ENCODE measurements around the gene ARMH1.
"Not testable (repeated sequence)": the region's sequence is repeated elsewhere in the genome, so short reads cannot be mapped to it uniquely, and the experiment has no call there.

The ARMH1 gene

DNA sequence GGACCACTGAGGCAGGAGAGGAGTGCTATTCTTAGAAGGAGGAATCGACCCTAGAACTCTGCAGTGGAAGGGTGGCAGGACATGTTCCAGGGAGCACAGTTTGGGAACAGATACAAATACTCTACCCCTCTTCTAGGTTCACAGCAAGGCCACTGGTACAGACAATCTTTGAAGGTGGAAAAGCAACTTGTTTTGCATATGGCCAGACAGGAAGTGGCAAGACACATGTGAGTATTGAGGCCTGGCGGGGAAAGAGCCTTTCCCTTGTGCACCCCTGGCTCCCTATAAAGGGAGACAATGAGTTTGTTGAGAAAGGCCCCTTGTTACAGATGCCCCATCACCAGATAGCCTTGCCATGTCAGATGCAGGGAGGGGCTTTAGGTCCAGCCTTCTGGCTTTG is 82.9 kb downstream of the ARMH1 start:
- Histone ChIP-seq H3K79me1 (ENCODE audit: low read length) (no peaks in the 10 kb centered on the region), H3K4ac (ENCODE audit: low read depth, low read length) (no peak overlapping the region), H2BK15ac (replicated peaks; ENCODE audit: low read depth) (no peak overlapping the region), H3K4me1 (ENCODE audit: control insufficient read depth, low read depth, low read length) (no peaks in the 10 kb centered on the region), H2BK120ac (ENCODE audit: low read depth, low read length) (no peak overlapping the region), H3K36me3 (ENCODE audit: control insufficient read depth, insufficient read depth, low read length) (peaks cover 54% of the 10 kb centered on the region), H3K79me2 (ENCODE audit: control insufficient read depth, insufficient read depth, low read length) (no peaks in the 10 kb centered on the region), H3K9ac (ENCODE audit: low read length) (no peak overlapping the region), H2BK5ac (ENCODE audit: low read length) (no peak overlapping the region), H3K18ac (ENCODE audit: low read length) (no peak overlapping the region), H4K5ac (ENCODE audit: low read length) (no peak overlapping the region), H3K27me3 (ENCODE audit: insufficient read depth, low read length, poor library complexity) (no peaks in the 10 kb centered on the region), H3K4me3 (ENCODE audit: low read length) (no peak overlapping the region), H3K27ac (ENCODE audit: low read depth, low read length) (no peak overlapping the region), H3K23ac (ENCODE audit: low read length) (no peak overlapping the region), H3K56ac (ENCODE audit: low read length) (no peak overlapping the region), H2AK5ac (ENCODE audit: low read length) (no peak overlapping the region), H4K8ac (ENCODE audit: low read depth, low read length) (no peak overlapping the region), H3K4me2 (ENCODE audit: low read length) (no peak overlapping the region)
- WGBS (ENCODE audit: extremely low coverage, insufficient coverage, low lambda C conversion rate), result no CpG with 5 or more reads among the region's 2 CpGs
- DNase-seq, result no peak

DNA sequence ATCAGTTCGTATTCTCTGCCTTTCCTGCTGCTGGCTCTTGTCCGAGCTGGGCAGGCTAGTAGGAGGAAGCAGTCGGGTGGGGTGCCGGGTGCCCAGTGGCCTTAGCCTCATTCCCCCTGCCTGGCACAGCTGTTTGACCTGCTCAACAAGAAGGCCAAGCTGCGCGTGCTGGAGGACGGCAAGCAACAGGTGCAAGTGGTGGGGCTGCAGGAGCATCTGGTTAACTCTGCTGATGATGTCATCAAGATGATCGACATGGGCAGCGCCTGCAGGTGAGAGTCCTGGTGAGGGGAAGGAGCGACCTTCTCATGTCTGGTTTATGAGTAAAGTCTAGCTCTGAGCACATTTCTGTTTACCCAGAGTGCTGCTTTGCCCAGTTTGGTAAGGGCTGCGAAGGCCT is 84.6 kb downstream of the ARMH1 start:
- H3K79me2 ChIP-seq (ENCODE audit: control insufficient read depth, insufficient read depth, low read length), result no peaks in the 10 kb centered on the region
- no peaks in the 10 kb centered on the region for H3K27me3 ChIP-seq (ENCODE audit: insufficient read depth, low read length, poor library complexity)
- H3K36me3 ChIP-seq (ENCODE audit: control insufficient read depth, insufficient read depth, low read length), result peaks cover 56% of the 10 kb centered on the region
- H4K8ac ChIP-seq (ENCODE audit: low read depth, low read length), result no peak overlapping the region
- H3K4ac ChIP-seq (ENCODE audit: low read depth, low read length), result no peak overlapping the region
- H3K23ac ChIP-seq (ENCODE audit: low read length), result no peak overlapping the region
- no peak overlapping the region for H2BK5ac ChIP-seq (ENCODE audit: low read length)
- H3K18ac ChIP-seq (ENCODE audit: low read length), result no peak overlapping the region
- no peak overlapping the region for H3K9ac ChIP-seq (ENCODE audit: low read length)
- no peak overlapping the region for H4K5ac ChIP-seq (ENCODE audit: low read length)
- H2AK5ac ChIP-seq (ENCODE audit: low read length), result no peak overlapping the region
- no peak overlapping the region for H3K27ac ChIP-seq (ENCODE audit: low read depth, low read length)
- H3K56ac ChIP-seq (ENCODE audit: low read length), result no peak overlapping the region
- H2BK15ac ChIP-seq (replicated peaks; ENCODE audit: low read depth), result no peak overlapping the region
- no peak overlapping the region for H2BK120ac ChIP-seq (ENCODE audit: low read depth, low read length)
- H3K4me1 ChIP-seq (ENCODE audit: control insufficient read depth, low read depth, low read length), result no peaks in the 10 kb centered on the region
- no peak overlapping the region for H3K4me2 ChIP-seq (ENCODE audit: low read length)
- no CpG with 5 or more reads among the region's 11 CpGs for WGBS (ENCODE audit: extremely low coverage, insufficient coverage, low lambda C conversion rate)
- no peak for DNase-seq
- H3K79me1 ChIP-seq (ENCODE audit: low read length), result no peaks in the 10 kb centered on the region
- no peak overlapping the region for H3K4me3 ChIP-seq (ENCODE audit: low read length)

DNA sequence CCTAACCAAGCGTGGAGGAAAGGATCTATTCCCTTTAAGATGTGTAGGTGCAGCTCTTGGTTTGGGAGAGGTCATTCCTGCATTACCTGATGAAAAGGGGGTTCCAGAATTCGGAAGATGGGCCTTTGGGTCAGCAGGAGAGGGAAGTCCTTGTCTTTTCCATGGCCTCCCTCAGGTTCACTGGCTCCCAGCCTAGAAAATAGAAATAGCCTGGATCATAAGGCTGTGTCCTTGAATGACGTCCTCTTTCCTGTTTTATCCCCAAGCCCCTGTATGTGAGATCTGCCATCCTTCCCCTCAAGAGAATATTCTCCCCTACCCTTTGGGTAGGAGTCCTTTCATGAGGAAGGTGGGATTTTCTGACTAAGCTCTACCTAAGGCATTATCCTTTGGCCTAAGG is 86.4 kb downstream of the ARMH1 start:
- no peak overlapping the region for H3K9ac ChIP-seq (ENCODE audit: low read length)

DNA sequence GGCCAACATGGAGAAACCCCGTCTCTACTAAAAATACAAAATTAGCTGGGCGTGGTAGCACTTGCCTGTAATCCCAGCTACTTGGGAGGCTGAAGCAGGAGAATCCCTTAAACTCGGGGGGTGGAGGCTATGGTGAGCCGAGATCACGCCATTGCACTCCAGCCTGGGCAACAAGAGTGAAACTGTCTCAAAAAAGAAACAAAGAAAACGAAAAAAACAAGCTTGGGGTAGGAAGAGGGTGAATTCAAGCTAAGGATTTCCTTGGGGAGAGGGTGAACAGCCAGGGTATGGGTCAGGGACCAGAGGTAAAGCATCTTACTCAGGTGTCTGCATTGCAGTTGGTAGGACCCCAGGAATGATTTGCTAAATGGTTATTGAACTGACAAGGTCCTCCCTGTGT is 91.9 kb downstream of the ARMH1 start:
- no CpG with 5 or more reads among the region's 6 CpGs for WGBS (ENCODE audit: extremely low coverage, insufficient coverage, low lambda C conversion rate)
- H4K8ac ChIP-seq (ENCODE audit: low read depth, low read length); H2AK5ac ChIP-seq (ENCODE audit: low read length); H3K23ac ChIP-seq (ENCODE audit: low read length); H3K4me3 ChIP-seq (ENCODE audit: low read length); H3K4ac ChIP-seq (ENCODE audit: low read depth, low read length); H3K79me2 ChIP-seq (ENCODE audit: control insufficient read depth, insufficient read depth, low read length); H3K79me1 ChIP-seq (ENCODE audit: low read length); H3K4me1 ChIP-seq (ENCODE audit: control insufficient read depth, low read depth, low read length); H3K9ac ChIP-seq (ENCODE audit: low read length); H2BK120ac ChIP-seq (ENCODE audit: low read depth, low read length); H3K18ac ChIP-seq (ENCODE audit: low read length); H2BK5ac ChIP-seq (ENCODE audit: low read length); H4K5ac ChIP-seq (ENCODE audit: low read length); H3K27me3 ChIP-seq (ENCODE audit: insufficient read depth, low read length, poor library complexity); H3K27ac ChIP-seq (ENCODE audit: low read depth, low read length); H3K4me2 ChIP-seq (ENCODE audit: low read length); DNase-seq; H3K56ac ChIP-seq (ENCODE audit: low read length); H2BK15ac ChIP-seq (replicated peaks; ENCODE audit: low read depth): not testable (repeated sequence)
- peaks cover 20% of the 10 kb centered on the region for H3K36me3 ChIP-seq (ENCODE audit: control insufficient read depth, insufficient read depth, low read length)

More for the DNA sequence above, 86.4 kb downstream of the ARMH1 start:
- Histone ChIP-seq H3K18ac (ENCODE audit: low read length) (no peak overlapping the region), H3K4me1 (ENCODE audit: control insufficient read depth, low read depth, low read length) (no peaks in the 10 kb centered on the region), H3K27ac (ENCODE audit: low read depth, low read length) (no peak overlapping the region), H4K8ac (ENCODE audit: low read depth, low read length) (no peak overlapping the region), H3K23ac (ENCODE audit: low read length) (no peak overlapping the region), H3K4ac (ENCODE audit: low read depth, low read length) (no peak overlapping the region), H3K36me3 (ENCODE audit: control insufficient read depth, insufficient read depth, low read length) (peaks cover 46% of the 10 kb centered on the region), H3K79me1 (ENCODE audit: low read length) (no peaks in the 10 kb centered on the region), H3K27me3 (ENCODE audit: insufficient read depth, low read length, poor library complexity) (no peaks in the 10 kb centered on the region), H2BK15ac (replicated peaks; ENCODE audit: low read depth) (no peak overlapping the region), H3K4me3 (ENCODE audit: low read length) (no peak overlapping the region), H3K56ac (ENCODE audit: low read length) (no peak overlapping the region), H3K79me2 (ENCODE audit: control insufficient read depth, insufficient read depth, low read length) (no peaks in the 10 kb centered on the region), H4K5ac (ENCODE audit: low read length) (no peak overlapping the region), H2BK5ac (ENCODE audit: low read length) (no peak overlapping the region), H2BK120ac (ENCODE audit: low read depth, low read length) (no peak overlapping the region), H2AK5ac (ENCODE audit: low read length) (no peak overlapping the region), H3K4me2 (ENCODE audit: low read length) (no peak overlapping the region)
- no CpG with 5 or more reads among the region's 3 CpGs for WGBS (ENCODE audit: extremely low coverage, insufficient coverage, low lambda C conversion rate)
- DNase-seq, result no peak

Small RNA genes within 50 kb of the gene (small RNA-seq; reads per million reads assigned to genes)
- gene RNU5D-1 (ENCODE audit: insufficient read depth) (24.9 reads per million, percentile 92 among the genes with 10 or more reads in this experiment), gene RNU5F-1 (ENCODE audit: insufficient read depth) (15.4 reads per million, percentile 90 among the genes with 10 or more reads in this experiment)
